ENCODE data around the gene ZNF138. TPM values are rescaled to one million over a fixed set of nuclear protein-coding genes. Genes with fewer than 3 reads are reported as not detected.
"Not testable (repeated sequence)": the region's sequence is repeated elsewhere in the genome, so short reads cannot be mapped to it uniquely, and the experiment has no call there.

ZNF138 gene
- total RNA-seq, result 3.5 and 4.8 TPM in 2 replicates

DNA sequence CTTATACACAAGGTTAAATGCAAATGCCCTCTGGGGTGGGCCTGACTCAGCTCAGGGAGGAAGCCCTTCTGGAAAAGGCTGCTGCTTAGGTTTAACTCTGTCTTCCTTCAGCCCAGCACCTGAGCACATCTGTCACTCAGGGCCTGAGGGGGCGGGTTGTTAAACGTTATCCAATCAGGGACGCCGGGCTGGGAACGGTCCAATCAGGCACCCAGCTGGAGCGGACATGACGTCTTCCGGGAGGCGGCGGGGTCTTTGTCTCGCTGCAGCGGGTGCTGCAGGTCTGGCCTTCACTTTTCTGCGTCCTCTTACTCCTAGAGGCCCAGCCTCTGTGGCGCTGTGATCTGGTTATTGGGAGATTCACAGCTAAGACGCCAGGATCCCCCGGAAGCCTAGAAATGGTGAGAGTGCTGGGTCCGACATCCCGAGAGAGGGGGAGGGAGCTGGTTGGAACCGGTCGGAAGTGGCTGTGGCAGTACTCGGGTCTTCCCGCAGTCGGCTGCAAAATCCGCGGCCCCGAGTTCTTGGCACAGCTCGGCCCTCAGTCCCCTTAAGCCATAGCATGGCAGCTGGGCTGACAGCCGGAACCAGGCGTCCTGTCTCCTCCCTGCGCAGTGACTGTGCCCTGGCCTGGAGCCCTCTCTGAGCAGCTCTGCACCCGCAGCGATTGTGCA, at the start of gene ZNF138:
Gene ZNF138, plus strand, starts transcription at position 258 of the 674 bp plus-strand sequence. Its CDS starts 141 bp downstream, at position 399.
- peak; percentile 80 for DNase-seq (ENCODE audit: low read depth, low spot score)

DNA sequence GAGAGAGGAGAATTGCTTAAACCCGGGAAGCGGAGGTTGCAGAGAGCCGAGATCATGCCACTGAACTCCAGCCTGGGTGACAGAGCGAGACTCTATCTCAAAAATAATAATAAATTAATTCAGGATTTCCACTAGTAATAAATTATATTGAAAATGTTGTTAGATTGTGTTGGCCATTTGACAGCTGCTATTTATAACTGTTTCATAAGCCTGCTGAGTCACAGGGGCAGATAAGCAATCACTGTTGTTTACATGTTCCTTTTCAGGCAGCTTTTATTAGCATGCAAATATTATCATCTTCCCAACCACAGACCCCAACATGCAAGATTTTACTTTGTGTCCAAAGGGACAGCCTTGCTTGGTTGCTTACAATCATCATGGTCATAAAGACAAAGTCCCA, 49.5 kb upstream of the ZNF138 start:
- no peak for DNase-seq (ENCODE audit: low read depth, low spot score)

DNA sequence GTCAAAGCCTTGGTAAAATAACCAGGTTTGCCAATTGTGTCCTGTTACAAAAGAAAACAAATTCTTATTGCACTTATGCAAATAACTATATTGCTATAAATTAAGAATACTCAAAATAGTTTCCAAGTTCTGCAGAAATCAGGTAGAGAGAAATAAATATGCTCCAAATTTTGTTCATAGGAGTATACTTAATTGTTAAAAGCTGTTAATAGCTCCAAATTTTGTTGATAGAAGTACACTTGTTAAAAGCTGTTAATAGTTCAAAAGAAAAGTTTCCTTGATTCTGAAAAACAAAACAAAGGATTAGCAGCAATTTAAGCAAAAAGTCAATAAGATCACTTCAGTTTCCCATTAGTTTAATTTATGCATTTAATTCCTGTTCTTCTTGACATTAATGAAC, 46.4 kb upstream of the ZNF138 start:
- no peak for DNase-seq (ENCODE audit: low read depth, low spot score)

DNA sequence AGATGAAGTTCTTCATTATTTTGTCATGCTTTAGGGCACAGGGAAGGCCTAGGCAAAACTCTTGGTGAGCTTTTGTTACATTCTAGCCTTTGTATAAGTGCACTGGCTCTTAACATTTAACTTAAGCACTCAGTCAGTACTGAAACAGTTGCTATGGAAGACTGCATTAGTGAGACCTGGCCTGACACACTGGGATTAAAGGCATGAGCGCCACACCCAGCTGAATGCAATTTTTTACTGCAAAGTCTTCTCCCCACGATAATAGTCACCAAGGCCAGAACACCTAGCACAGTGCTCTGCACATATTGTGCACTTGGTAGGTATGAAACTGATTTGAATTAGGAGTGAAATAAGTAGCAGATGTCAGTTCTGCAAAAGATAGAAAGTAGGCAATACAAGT, 41.2 kb upstream of the ZNF138 start:
- DNase-seq (ENCODE audit: low read depth, low spot score), result no peak

DNA sequence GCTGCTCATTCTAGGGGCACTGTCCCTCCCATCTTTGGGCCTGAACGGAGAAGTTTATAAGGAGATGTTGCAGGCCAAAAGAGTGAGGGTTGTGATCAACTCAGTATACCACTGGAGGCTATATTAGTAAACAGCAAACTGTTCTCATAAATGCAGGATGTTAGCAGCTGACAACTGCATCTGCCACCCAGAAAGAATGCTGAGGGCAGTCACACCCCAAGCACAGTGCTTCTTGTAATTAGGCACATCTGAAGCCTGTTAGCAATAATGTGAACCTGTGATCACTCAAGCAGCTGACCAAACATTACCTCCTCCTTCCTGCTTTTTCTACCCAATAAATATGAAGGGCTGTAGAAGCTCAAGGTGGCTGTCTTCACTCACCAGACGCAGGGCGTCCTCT, 38.4 kb upstream of the ZNF138 start:
- DNase-seq (ENCODE audit: low read depth, low spot score), result no peak

DNA sequence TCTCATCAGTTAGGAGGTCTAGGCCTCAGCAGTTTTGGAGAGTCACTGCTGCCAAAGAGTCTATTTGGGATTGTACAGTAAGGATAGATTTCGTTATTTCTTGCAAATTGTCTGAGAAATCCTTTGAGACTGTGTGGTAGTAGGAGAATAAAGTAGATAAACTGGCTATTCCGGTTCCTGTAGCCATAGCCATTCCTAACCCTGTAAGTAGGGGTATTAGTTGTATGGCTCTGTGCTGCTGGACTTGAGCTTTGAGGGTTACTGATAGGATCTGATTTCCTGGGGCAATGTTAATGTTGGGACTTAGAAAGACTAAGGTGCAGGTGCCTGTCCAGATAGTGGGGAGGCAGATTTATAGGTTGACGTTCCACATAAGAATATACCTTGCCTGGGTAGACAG, 36.1 kb upstream of the ZNF138 start:
- DNase-seq (ENCODE audit: low read depth, low spot score), result no peak

DNA sequence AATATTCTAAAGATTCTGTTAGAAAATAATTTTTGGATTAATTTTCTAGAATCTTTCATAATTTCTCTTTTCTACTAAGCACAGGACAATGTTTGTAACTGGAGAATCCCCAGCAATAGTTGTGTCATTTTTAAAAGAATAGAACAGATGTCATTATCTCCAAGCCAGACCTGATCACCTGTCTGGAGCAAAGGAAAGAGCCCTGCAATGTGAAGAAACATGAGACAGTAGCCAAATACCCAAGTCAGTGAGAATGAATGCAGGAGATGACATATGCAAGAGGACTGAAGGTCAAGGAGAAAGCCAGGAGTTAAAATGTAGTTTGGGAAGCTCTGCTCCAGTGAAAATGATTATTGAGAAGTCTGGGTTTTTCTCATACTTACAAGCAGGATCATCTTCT, 25.4 kb upstream of the ZNF138 start:
- no peak for DNase-seq (ENCODE audit: low read depth, low spot score)

DNA sequence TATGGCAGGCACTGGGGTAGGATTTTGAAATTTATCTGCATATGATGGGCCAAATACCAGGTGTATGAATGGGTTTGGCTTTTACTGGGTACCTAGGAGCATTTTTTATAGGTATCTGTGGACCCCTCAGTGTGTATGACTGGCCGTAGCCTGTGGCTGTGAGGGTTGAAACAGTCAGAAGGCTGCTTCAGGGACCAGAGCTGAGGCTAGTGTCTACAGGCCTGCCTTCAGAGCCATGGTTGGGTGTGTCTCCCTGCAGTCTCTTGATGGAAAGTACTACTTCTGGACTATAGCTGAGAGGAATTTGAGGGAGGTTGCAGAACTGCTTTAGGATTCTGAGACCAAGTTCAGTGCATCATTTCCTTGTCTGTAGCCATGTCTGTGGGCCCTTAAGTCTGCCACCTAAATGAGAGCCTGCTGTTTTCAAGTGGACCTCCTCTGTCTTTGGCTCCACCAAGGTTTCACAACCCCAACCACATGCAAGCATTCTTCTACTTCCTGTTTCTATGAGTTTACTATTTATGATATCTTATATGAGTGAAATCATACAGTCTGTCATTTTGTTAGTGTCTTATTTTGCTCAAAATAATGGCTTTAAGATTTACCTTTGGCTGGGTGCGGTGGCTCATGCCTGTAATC, 19.9 kb upstream of the ZNF138 start:
- no peak for DNase-seq (ENCODE audit: low read depth, low spot score)

DNA sequence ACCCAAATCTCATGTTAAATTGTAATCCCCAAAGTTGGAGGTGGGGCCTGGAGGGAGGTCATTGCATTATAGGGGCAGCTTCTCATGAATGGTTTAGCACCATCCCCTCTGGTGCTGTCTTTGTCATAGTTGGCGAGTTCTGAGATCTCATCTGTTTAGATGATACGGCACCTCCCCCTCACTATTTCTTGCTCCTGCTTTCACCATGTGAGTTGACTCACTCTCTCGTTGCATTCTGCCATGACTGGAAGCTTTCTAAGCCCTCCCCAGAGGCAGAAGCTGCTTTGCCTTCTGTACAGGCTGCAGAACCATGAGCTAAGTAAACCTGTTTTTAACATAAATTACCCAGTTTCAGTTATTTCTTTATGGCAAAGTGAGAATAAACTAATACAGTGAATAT, 18.9 kb upstream of the ZNF138 start:
- no peak for DNase-seq (ENCODE audit: low read depth, low spot score)

DNA sequence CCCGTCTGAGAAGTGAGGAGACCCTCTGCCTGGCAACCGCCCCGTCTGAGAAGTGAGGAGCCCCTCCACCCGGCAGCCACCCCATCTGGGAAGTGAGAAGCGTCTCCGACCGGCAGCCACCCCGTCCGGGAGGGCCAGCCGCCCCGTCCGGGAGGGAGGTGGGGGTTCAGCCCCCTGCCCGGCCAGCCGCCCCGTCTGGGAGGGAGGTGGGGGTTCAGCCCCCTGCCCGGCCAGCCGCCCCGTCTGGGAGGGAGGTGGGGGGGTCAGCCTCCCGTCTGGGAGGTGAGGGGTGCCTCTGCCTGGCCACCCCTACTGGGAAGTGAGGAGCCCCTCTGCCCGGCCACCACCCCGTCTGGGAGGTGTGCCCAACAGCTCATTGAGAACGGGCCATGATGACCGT, 9.4 kb upstream of the ZNF138 start:
- DNase-seq (ENCODE audit: low read depth, low spot score), result not testable (repeated sequence)

DNA sequence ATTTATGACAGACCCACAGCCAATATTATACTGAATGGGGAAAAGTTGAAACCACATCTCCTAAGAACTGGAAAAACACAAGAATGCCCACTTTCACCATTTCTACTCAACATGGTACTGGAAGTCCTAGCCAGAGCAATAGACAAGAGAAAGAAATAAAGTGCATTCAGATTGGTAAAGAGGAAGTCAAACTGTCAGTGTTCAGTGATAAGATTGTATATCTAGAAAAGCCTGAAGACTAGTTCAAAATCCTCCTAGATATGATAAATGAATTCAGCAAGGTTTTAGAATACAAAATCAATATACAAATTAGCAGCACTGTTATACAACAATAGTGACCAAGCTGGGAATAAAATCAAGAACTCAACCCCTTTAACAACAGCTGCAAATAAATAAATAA, 6.9 kb upstream of the ZNF138 start:
- no peak for DNase-seq (ENCODE audit: low read depth, low spot score)

DNA sequence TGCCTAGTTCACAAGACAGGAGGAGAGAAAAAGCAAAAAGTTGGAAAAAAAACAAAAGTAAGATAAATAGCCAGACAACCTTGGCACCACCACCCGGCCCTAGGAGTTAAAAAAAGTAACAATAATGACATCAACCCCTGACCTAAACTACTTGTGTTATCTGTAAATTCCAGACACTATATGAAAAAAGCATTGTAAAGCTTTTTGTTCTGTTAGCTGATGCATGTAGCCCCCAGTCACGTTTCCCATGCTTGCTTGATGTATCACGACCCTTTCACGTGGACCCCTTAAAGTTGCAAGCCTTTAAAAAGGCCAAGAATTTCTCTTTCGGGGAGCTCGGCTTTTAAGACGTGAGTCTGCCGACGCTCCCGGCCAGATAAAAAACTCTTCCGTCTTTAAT, 5.0 kb upstream of the ZNF138 start:
- DNase-seq (ENCODE audit: low read depth, low spot score), result not testable (repeated sequence)

DNA sequence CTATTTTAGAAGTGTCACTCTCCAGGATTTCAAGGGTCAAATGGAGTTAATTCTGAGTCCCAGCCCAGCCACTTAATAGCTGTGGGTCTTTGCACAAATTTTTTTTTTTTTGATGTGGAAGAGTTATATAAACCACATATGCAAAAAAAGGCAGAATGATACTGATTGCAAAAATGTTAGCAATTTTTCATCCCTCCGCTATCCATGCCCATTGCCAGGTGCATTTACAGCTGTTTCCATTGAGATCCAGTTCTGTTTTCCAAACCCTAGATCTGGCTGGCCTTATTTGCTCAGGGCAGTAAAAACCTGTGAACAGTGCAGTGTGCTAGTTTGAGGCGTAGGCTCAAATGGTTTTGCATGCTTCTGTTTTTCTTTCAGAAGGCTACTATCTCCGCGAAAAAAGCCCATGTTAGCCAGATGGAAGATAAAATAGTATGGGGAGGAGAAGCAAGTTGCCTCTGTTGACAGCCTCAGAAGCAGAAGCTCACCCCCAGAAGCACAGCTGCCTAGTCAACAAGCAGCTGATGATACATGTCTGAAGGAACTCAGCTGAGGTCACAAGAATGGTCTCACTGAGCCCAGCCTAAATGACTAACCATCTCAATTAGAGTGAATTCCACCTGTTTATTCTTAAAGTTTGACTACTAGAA, 997 bp upstream of the ZNF138 start:
- DNase-seq (ENCODE audit: low read depth, low spot score), result no peak

DNA sequence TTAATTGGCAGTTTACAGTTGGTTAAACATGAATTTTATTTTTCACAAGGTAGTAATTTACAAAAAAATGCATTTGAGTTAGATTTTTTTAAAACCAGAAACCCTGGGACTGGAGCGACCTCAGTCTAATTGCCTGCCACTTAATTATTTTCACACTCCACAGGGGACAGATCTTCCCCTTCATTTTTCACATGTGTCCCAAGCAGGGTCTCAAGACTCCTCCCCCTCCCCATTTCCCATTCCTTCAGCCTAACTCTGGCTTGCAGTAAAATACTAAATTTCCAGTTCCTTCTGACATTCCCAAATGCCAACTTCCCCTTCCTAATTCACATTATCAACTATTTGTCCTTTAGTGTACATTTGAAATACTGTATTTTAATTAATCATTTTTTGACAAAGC, 948 bp downstream of the ZNF138 start:
- no peak for DNase-seq (ENCODE audit: low read depth, low spot score)

DNA sequence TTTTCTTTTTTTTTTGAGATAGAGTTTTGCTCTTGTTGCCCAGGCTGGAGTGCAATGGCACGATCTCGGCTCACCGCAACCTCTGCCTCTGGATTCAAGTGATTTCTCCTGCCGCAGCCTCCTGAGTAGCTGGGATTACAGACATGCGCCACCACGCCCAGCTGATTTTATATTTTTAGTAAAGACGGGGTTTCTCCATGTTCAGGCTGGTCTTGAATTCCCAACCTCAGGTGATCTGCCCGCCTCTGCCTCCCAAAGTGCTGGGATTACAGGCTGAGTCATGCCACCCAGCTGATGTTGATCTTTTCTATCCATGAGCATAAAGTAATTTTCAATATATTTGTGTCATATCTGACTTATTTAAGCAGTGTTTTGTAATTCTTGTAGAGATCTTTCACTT, 4.9 kb downstream of the ZNF138 start:
- DNase-seq (ENCODE audit: low read depth, low spot score), result not testable (repeated sequence)

DNA sequence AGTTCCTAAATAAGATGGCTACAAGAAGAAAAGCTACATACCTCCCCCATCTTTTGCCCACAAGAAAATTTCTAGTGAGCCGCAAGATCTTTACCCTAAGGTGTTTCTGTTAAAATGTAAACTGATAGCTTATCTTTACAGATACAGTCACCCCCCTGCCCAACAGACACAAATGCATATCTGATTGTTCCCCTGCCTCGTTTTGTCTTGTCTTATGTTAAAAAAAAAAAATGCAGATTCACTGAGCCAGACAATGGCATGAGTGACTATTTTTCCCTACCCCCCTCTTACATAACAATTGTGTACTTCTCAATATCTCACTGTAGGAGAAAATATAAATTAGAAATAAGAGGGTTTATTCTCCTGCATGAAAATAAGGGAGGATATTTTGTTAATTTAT, 8.5 kb downstream of the ZNF138 start:
- DNase-seq (ENCODE audit: low read depth, low spot score), result no peak

DNA sequence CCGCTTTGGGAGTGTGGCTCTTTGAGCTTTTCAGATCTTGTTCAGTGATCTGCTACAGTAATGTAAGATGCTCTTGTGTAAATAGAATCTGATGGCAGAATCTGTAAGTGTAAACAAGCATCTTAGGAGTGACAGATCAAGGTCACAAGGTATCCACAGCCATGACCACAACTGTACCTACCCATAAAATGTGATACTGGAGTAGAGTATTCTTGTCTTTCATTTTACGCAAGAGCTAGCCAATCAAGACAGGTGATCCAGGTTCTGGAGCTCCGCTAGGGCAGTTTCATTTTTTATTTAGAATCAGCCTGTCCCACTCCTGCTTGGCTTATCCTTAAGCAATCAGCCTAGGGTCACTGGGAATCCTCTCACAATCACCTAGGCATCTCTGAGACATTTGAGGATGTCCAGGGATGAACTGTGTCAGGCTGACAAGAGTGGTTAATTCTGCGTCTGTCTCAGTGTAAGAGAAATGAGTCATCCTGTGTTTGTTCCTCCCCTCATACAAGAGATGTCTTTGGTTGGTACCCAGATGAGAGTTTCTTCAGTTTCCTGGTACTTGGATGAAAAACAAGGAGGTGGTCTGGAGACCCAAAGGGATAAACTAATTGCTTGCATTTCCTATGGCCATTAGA, 13.6 kb downstream of the ZNF138 start:
- no peak for DNase-seq (ENCODE audit: low read depth, low spot score)

DNA sequence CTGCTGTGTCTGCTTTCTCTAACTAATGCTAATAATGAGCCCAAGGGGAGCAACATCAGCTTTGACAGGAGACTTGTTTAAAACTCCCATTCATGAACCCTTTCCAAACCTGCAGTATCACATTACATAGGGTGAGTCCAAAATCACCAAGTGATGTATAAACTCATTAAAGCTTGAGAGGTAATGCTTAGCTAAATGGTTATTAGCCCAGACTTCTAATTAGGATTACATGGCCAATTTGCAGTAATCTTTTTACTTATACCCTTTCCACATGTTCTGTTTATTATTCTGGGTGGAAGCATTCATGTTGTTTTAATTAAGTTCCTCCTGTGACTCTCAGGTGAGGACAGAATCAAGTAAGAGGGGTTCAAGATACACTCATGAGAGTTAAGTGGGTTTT, 17.5 kb downstream of the ZNF138 start:
- DNase-seq (ENCODE audit: low read depth, low spot score), result no peak

DNA sequence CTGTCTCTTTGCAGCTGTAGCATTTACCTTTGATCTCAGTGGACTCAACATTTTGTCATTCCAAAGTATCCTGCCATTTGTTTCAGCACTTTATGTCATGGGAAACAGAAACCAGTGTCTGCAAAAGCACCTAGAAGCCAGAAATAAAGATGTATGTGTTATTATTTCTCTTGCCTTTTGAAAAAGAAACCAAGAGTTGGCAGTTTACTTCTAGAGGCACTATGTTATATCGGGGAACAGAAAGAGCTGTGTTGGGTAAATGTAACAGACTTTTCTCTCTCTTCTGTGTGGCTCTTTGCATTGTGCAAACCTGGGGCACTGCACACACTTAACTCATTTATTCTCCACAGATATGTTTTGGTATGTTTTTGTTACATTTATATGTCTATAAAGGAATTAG, 36.7 kb downstream of the ZNF138 start:
- no peak for DNase-seq (ENCODE audit: low read depth, low spot score)

DNA sequence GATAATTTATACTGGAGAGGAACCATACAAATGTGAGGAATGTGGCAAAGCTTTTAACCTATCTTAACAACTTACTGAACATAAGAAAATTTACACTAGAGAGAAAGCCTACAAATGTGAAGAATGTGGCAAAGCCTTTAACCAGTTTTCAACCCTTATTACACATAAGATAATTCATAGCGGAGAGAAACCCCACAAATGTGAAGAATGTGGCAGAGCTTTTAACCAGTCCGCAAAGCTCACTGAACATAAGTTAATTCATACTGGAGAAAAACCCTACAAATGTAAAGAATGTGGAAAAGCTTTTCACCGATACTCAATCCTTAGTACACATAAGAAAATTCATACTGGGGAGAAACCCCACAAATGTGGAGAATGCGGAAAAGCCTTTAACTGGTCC, 37.9 kb downstream of the ZNF138 start:
- no peak for DNase-seq (ENCODE audit: low read depth, low spot score)

DNA sequence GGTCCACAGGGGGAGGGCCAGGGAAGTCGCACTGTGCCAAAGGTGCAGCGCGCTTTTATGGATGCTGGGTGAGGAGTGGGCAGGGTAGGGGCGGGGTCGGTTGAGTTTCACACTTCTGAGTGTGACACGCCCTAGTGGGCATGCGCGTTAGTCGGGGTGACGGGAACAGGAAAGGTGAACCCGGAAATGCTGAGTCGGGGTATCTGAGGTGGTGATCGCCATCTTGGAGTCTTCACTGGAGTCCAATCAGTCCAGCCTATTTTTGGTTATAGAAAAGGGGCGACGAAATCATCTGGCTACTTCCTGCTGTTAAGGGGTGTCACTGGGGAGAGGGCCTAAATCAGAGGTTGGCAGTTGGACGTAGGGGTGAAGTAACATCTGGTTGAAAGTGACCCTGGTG, 40.8 kb downstream of the ZNF138 start:
- DNase-seq (ENCODE audit: low read depth, low spot score), result no peak

DNA sequence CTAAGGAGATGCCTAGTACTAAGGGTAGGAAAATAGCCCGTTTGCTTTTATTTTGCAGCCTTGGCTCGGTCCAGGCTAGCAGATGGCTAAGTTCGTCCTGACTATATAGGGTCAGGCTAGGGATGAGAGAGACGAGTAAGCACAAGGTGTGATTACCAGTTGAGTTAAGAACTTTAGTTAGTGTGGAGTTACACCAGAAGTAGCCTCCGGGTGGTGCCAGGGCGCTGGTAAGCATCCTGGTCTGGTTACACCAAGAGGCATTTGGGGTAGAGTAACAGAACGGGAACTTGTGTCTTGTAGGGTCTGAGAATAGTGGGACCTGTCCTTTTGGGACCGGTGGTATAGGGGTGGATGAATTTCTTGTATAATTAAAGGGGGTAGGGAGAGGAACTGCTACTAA, 41.6 kb downstream of the ZNF138 start:
- DNase-seq (ENCODE audit: low read depth, low spot score), result not testable (repeated sequence)

Data from pulmonary artery endothelial cell (primary cell).